HCT116 (cell line): Measurements from ENCODE around the gene FLYWCH1. TPM values are rescaled to one million over a fixed set of nuclear protein-coding genes. Genes with fewer than 3 reads are reported as not detected.

ENCODE experiments used
- ATAC-seq: fragments of 200-7000 bp; cut with Tn5 transposase; 2 replicates; pipeline ENCODE4 v1.9.1; 2020; ENCODE audit warnings: mild to moderate bottlenecking, moderate library complexity
- BruUV-seq: library from RNA; stranded (reverse); fragments of 400-500 nt; replicated peaks from 2 replicates; lab custom pipeline; 2021; lab: Mats Ljungman, UMichigan
- CTCF ChIA-PET: fragments of 300-600 bp; sonication (Branson Sonifier 250); formaldehyde crosslinking; loops from one replicate; lab custom pipeline; 2021; ENCODE audit warnings: antibody characterized with exemption; lab: Charles Lee
- POLR2A ChIA-PET: fragments of 300-600, 350-600 bp; sonication (Branson Sonifier 250); formaldehyde crosslinking; loops from one replicate; lab custom pipeline; 2021; ENCODE audit warnings: antibody characterized with exemption; lab: Charles Lee
- RAD21 ChIA-PET, 2 experiments: fragments of 300-600 bp; sonication (Branson Sonifier 250); formaldehyde crosslinking; loops; one replicate each; lab custom pipeline; 2023; ENCODE audit warnings: low total read pairs in 2 of 2; ENCODE audit not compliant: uncharacterized antibody in 2 of 2, unreplicated experiment in 2 of 2, low non-redundant PET in 1 of 2; lab: Charles Lee
- DNase-seq: peaks from one replicate; pipeline ENCODE4 v3.0.0-alpha.2; 2010; ENCODE audit warnings: low read depth, low spot score
- H2AFZ ChIP-seq: fragments of 200-600 bp; shearing (Covaris generic), sonication (generic); 2 replicates; pipeline ENCODE4 v1.6.1; 2017; ENCODE audit warnings: low read depth, mixed run types, mixed read lengths, antibody characterized with exemption, low read length; ENCODE audit not compliant: poor library complexity, severe bottlenecking
- H3K27ac ChIP-seq: 2 replicates; pipeline ENCODE4 v1.5.1; 2012; ENCODE audit warnings: low read depth, low read length
- H3K27me3 ChIP-seq: fragments of 200-600 bp; sonication (generic); 2 replicates; pipeline ENCODE4 v1.6.1; 2016; ENCODE audit warnings: mixed run types, low read length, mixed read lengths; ENCODE audit not compliant: insufficient read depth
- H3K36me3 ChIP-seq, 2 experiments: fragments of 200-500 bp in 1 of 2; fragments of 200-600 bp in 1 of 2; sonication (Bioruptor generic) in 1 of 2; sonication (generic) in 1 of 2; 2 replicates each; pipeline versions ENCODE4 v1.5.1 to v1.6.1; 2014 to 2016; ENCODE audit warnings: low read length in 2 of 2, inconsistent platforms in 1 of 2, mixed read lengths in 1 of 2, mixed run types in 1 of 2; ENCODE audit not compliant: insufficient read depth in 2 of 2, control insufficient read depth in 1 of 2
- H3K4me1 ChIP-seq, 2 experiments: fragments of 200-600 bp in 1 of 2; sonication (generic) in 1 of 2; 2 replicates each; pipeline versions ENCODE4 v1.5.1 to v1.6.1; 2012 to 2017; ENCODE audit warnings: low read length in 2 of 2, inconsistent platforms in 1 of 2, mild to moderate bottlenecking in 1 of 2, mixed read lengths in 1 of 2, mixed run types in 1 of 2, moderate library complexity in 1 of 2; ENCODE audit not compliant: insufficient read depth in 2 of 2, control insufficient read depth in 1 of 2
- H3K4me2 ChIP-seq: fragments of 200-600 bp; sonication (generic); 2 replicates; pipeline ENCODE4 v1.6.1; 2017; ENCODE audit warnings: mixed run types, low read length, mixed read lengths
- H3K4me3 ChIP-seq, 2 experiments: fragments of 200-600 bp in 1 of 2; sonication (generic) in 1 of 2; replicated peaks in 1 of 2; 2 replicates each; pipeline ENCODE4 v1.5.1; 2011 to 2016; ENCODE audit warnings: low read length in 2 of 2, control low read depth in 1 of 2, low read depth in 1 of 2, mild to moderate bottlenecking in 1 of 2, mixed read lengths in 1 of 2, mixed run types in 1 of 2
- H3K79me2 ChIP-seq: fragments of 200-600 bp; sonication (generic); 2 replicates; pipeline ENCODE4 v1.6.1; 2017; ENCODE audit warnings: mild to moderate bottlenecking, mixed run types, low read length, moderate library complexity, mixed read lengths; ENCODE audit not compliant: insufficient read depth
- H3K9ac ChIP-seq: fragments of 200-600 bp; sonication (generic); 2 replicates; pipeline ENCODE4 v1.6.1; 2016; ENCODE audit warnings: low read length, mixed read lengths
- H3K9me2 ChIP-seq: fragments of 200-600 bp; sonication (generic), shearing (Covaris generic); 2 replicates; pipeline ENCODE4 v1.6.1; 2017; ENCODE audit warnings: mixed run types, mild to moderate bottlenecking, moderate library complexity; ENCODE audit not compliant: insufficient read depth
- H3K9me3 ChIP-seq, 2 experiments: fragments of 200-500 bp in 1 of 2; fragments of 200-600 bp in 1 of 2; sonication (Bioruptor generic) in 1 of 2; sonication (generic) in 1 of 2; 2 replicates each; pipeline ENCODE4 v1.6.1; 2014 to 2017; ENCODE audit warnings: low read length in 2 of 2, mixed read lengths in 2 of 2, inconsistent platforms in 1 of 2, low read depth in 1 of 2, mild to moderate bottlenecking in 1 of 2, mixed run types in 1 of 2, moderate library complexity in 1 of 2; ENCODE audit not compliant: control insufficient read depth in 1 of 2, insufficient read depth in 1 of 2
- H4K20me1 ChIP-seq: fragments of 200-600 bp; sonication (generic), shearing (Covaris generic); 2 replicates; pipeline ENCODE4 v1.6.1; 2017; ENCODE audit warnings: mixed run types, mild to moderate bottlenecking, moderate library complexity; ENCODE audit not compliant: insufficient read depth
- CBX3 ChIP-seq: IDR thresholded peaks from 2 replicates; pipeline ENCODE4 v1.6.1; 2012; ENCODE audit warnings: low read depth
- CEBPB ChIP-seq: IDR thresholded peaks from 2 replicates; pipeline ENCODE4 v1.6.1; 2012; ENCODE audit warnings: low read depth
- EGR1 ChIP-seq: IDR thresholded peaks from 2 replicates; pipeline ENCODE4 v1.6.1; 2012; ENCODE audit warnings: low read depth
- ELF1 ChIP-seq: IDR thresholded peaks from 2 replicates; pipeline ENCODE4 v1.6.1; 2012; ENCODE audit warnings: low read depth, borderline replicate concordance
- EZH2 ChIP-seq: fragments of 200-600 bp; sonication (generic); IDR thresholded peaks from 2 replicates; pipeline ENCODE4 v1.6.1; 2017; ENCODE audit warnings: antibody characterized with exemption, mixed run types
- FOSL1 ChIP-seq: IDR thresholded peaks from 2 replicates; pipeline ENCODE4 v1.6.1; 2012; ENCODE audit warnings: low read depth
- JUND ChIP-seq: IDR thresholded peaks from 2 replicates; pipeline ENCODE4 v1.6.1; 2012
- POLR2AphosphoS5 ChIP-seq: IDR thresholded peaks from 2 replicates; pipeline ENCODE4 v1.6.1; 2011; ENCODE audit warnings: mild to moderate bottlenecking, low read depth, low read length, moderate library complexity
- RAD21 ChIP-seq: IDR thresholded peaks from 2 replicates; pipeline ENCODE4 v1.6.1; 2012; ENCODE audit warnings: low read depth, mild to moderate bottlenecking
- REST ChIP-seq: IDR thresholded peaks from 2 replicates; pipeline ENCODE4 v1.6.1; 2012; ENCODE audit warnings: low read depth
- YY1 ChIP-seq: IDR thresholded peaks from 2 replicates; pipeline ENCODE4 v1.6.1; 2011; ENCODE audit warnings: low read length, low read depth, moderate library complexity, mild to moderate bottlenecking; ENCODE audit not compliant: insufficient replicate concordance; ENCODE audit errors: extremely low read depth
- ZFX ChIP-seq: fragments of 450-650 bp; IDR thresholded peaks from 2 replicates; pipeline ENCODE4 v1.6.1; 2017
- ZNF274 ChIP-seq: fragments of 200-500 bp; sonication (Bioruptor generic); IDR thresholded peaks from 2 replicates; pipeline ENCODE4 v1.6.1; 2014; ENCODE audit warnings: mild to moderate bottlenecking, low read depth, low read length, inconsistent platforms
- intact Hi-C: fragments of 100-400 bp; cut with micrococcal nuclease; formaldehyde crosslinking; loops from 2 replicates; pipeline ENCODE4 v1.10.0; 2022
- total RNA-seq: library from RNA; stranded (reverse); gene quantifications from one replicate; pipeline ENCODE4 v1.2.1, GENCODE V29; 2021; ENCODE audit not compliant: unreplicated experiment

FLYWCH1 gene
- total RNA-seq, 1 experiment from 2014 or later = 66.6 TPM

- Histone ChIP-seq H3K9me2 (no peaks in the 10 kb centered on the region), H3K36me3 (no peaks in the 10 kb centered on the region), H3K9ac (peak overlapping the region; percentile 79), H3K27ac (peak overlapping the region; percentile 64), H3K4me2 (peak overlapping the region; percentile 90), H3K79me2 (peaks cover 12% of the 10 kb centered on the region), H3K4me3 (peak overlapping the region; percentile 77 to 89), H3K27me3 (no peaks in the 10 kb centered on the region), H4K20me1 (no peaks in the 10 kb centered on the region), H2AFZ (no peak overlapping the region), H3K4me1 (peaks cover 33 to 56% of the 10 kb centered on the region in 2 experiments), H3K9me3 (no peaks in the 10 kb centered on the region)
- DNase-seq = no peak
- peak; percentile 26 for ATAC-seq
- TF ChIP-seq FOSL1 (no peak), ZNF274 (no peak), CBX3 (no peak), EZH2 (no peak), EGR1 (no peak), CEBPB (no peak), JUND (no peak), YY1 (no peak)
- POLR2A ChIA-PET = interaction anchor here (0.6 to 1.5 kb wide), 7 partner anchors 30 to 661 kb away, joined by 3 to 7 read pairs (median 3); partner anchors contain the start of genes ECI1 and FLYWCH2
- BruUV-seq = TSS peak; percentile 69
- RAD21 ChIA-PET = no interaction called here
- intact Hi-C loops = no loop called here
- CTCF ChIA-PET = interaction anchor here (1.3 to 2.5 kb wide), 4 partner anchors 10 to 74 kb away, joined by 4 to 8 read pairs (median 8); no protein-coding TSS in a partner anchor
These were observed 834 bp downstream of the FLYWCH1 start for GRCh38 chr16:2912330-2913199.

GRCh38 chr16:2913603-2914002, 1.9 kb downstream of the FLYWCH1 start:
- Histone ChIP-seq H3K4me2 (peak overlapping the region; percentile 90), H3K36me3 (no peaks in the 10 kb centered on the region), H3K27me3 (no peaks in the 10 kb centered on the region), H3K9me2 (no peaks in the 10 kb centered on the region), H3K4me3 (peak overlapping the region in 1 of 2 experiments; percentile 77; a peak in 1 of 4 replicates), H4K20me1 (no peaks in the 10 kb centered on the region), H3K79me2 (peaks cover 12% of the 10 kb centered on the region), H3K4me1 (peaks cover 35 to 60% of the 10 kb centered on the region in 2 experiments), H3K9me3 (no peaks in the 10 kb centered on the region), H3K9ac (no peak overlapping the region), H2AFZ (no peak overlapping the region), H3K27ac (no peak overlapping the region)
- no peak for DNase-seq
- ChIA-PET POLR2A (interaction anchor here (1.5 kb wide), 1 partner anchor 31 kb away, joined by 3 read pairs; the partner anchor contains the start of gene FLYWCH2), CTCF (no interaction called here), RAD21 (no interaction called here)
- intact Hi-C loops = no loop called here
- no TSS peak for BruUV-seq
- TF ChIP-seq REST (no peak), POLR2AphosphoS5 (no peak), CEBPB (no peak), ELF1 (no peak), ZFX (no peak), RAD21 (no peak)
- ATAC-seq = no peak
